GOT3 (cell line): Measurements from ENCODE around the gene CRISPLD2.

ENCODE experiments used
- DNase-seq: peaks from one replicate; lab custom pipeline; 2025; ENCODE audit warnings: mixed read lengths; lab: John Stamatoyannopoulos, UW

Gene CRISPLD2

GRCh38 chr16:84884596-84885341, 65.0 kb downstream of the CRISPLD2 start:
- DNase-seq: no peak

GRCh38 chr16:84885342-84885910, 65.6 kb downstream of the CRISPLD2 start:
- DNase-seq: no peak

- no peak for DNase-seq
Observed at GRCh38 chr16:84886497-84887090, 66.8 kb downstream of the CRISPLD2 start.

GRCh38 chr16:84887207-84887606, 67.4 kb downstream of the CRISPLD2 start:
- DNase-seq: no peak

- DNase-seq: no peak
Observed at GRCh38 chr16:84888450-84888849, 68.7 kb downstream of the CRISPLD2 start.

GRCh38 chr16:84889066-84889465, 69.3 kb downstream of the CRISPLD2 start:
- no peak for DNase-seq

GRCh38 chr16:84890427-84890826, 70.6 kb downstream of the CRISPLD2 start:
- DNase-seq: no peak

- no peak for DNase-seq
Observed at GRCh38 chr16:84891149-84891795, 71.5 kb downstream of the CRISPLD2 start.

- DNase-seq: no peak
Observed at GRCh38 chr16:84892097-84892496, 72.3 kb downstream of the CRISPLD2 start.

- no peak for DNase-seq
Observed at GRCh38 chr16:84893467-84893848, 73.7 kb downstream of the CRISPLD2 start.

GRCh38 chr16:84893849-84894599, 74.2 kb downstream of the CRISPLD2 start:
- no peak for DNase-seq

- DNase-seq: no peak
Observed at GRCh38 chr16:84895016-84895415, 75.2 kb downstream of the CRISPLD2 start.

GRCh38 chr16:84896847-84897246, 77.1 kb downstream of the CRISPLD2 start:
- no peak for DNase-seq

GRCh38 chr16:84897911-84898377, 78.2 kb downstream of the CRISPLD2 start:
- no peak for DNase-seq

- no peak for DNase-seq
Observed at GRCh38 chr16:84898447-84898846, 78.7 kb downstream of the CRISPLD2 start.

- no peak for DNase-seq
Observed at GRCh38 chr16:84899414-84899813, 79.6 kb downstream of the CRISPLD2 start.

- no peak for DNase-seq
Observed at GRCh38 chr16:84905965-84906460, 86.2 kb downstream of the CRISPLD2 start.

GRCh38 chr16:84907051-84907450, 87.3 kb downstream of the CRISPLD2 start:
- no peak for DNase-seq

GRCh38 chr16:84907575-84907974, 87.8 kb downstream of the CRISPLD2 start:
- DNase-seq: no peak

- DNase-seq: no peak
Observed at GRCh38 chr16:84909476-84910085, 89.8 kb downstream of the CRISPLD2 start.

GRCh38 chr16:84911486-84912216, 91.9 kb downstream of the CRISPLD2 start:
- DNase-seq: no peak
